GM19468 (cell line): ENCODE results near the gene HOXB3.

Source experiments
- ATAC-seq: cut with Tn5 transposase; IDR thresholded peaks from one replicate; pipeline ENCODE4 v1.9.1; 2021; ENCODE audit warnings: mild to moderate bottlenecking, moderate library complexity, moderate number of reproducible peaks; ENCODE audit not compliant: unreplicated experiment; ENCODE audit errors: extremely low read depth

Gene HOXB3

DNA sequence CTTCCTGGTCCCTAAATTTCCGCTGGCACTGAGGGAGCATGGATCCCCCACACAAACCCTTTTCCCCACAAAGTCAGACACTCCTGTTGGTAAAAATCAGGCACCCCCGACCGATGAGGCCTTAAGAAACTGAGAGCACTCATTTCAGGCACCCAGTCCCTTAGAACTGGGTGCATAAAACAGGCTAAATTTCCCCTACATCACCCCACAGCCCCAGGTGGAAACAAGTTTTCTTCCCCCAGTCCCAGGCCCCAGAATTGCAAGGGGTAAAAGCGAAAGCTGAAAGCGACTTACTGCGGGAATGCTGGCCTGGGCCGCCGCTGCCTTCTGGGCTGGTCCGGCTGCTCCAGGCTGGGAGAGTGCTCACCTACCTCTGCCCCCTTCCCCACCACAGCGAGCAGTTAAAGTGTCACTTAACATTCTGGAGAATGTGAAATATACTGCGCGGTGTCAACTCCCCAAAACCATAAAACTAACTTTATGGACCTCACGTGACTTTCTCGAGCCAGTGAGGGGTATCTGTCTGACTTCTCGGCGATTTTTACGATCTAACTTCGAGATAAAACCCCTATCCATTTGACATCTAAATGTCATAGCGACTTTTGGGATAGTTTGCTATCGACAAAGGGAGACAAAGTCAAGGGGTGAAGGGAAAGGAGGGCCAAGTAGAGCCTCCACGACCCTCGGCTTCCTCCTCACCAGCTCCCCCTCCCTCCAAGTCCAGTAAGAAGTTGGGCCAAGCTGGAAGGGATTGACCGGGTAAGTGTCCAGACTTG is at the start of gene HOXB3:
Gene HOXB3 (minus strand): TSS at position 411 of the 776 bp plus-strand sequence. CDS start 37,767 bp downstream, outside the sequence.
- no peak for ATAC-seq

- no peak for ATAC-seq
Observed at GRCh38 chr17:48639136-48639535, 49.1 kb upstream of the HOXB3 start.

GRCh38 chr17:48637323-48638260 is 47.6 kb upstream of the HOXB3 start:
- ATAC-seq, result no peak

- no peak for ATAC-seq
Observed at GRCh38 chr17:48636177-48637018, 46.4 kb upstream of the HOXB3 start.

DNA sequence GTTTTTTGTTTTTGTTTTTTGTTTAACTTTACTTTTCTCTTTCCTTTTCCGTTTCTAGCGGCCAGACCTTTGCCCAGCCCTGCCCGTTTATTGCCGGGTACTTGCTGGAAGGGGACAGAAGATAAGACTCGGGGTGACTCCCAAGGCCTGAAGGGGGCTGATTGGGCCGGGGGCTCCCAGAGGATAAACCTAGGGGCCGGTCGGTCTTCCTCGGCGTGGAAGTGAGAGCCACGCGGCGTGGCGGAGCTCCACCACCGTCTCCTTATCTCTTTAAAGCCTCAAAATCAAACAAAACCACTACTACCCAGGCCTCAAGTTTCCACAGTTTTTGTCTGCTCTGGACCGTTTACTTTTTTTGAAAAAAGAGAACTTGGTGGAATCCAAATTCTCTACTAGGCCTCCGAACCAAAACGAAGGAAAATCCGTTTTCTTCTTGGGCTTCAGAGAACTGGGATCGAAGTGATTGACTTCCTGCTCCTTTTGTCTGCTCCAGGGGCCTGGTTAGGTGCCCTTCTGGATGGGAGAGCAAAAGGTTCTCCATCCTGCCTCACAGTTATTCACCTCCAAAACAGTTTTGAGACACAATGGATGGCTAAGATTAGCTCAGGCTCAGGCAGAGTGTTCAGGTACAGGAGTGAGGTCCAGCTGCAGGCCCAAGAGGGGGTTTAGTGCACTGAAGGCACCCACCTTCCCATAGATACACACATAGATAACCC is 44.6 kb upstream of the HOXB3 start:
- no peak for ATAC-seq

GRCh38 chr17:48633266-48633677 is 43.2 kb upstream of the HOXB3 start:
- ATAC-seq, result no peak

- ATAC-seq, result no peak
Observed at GRCh38 chr17:48632579-48633265, 42.7 kb upstream of the HOXB3 start.

- no peak for ATAC-seq
Observed at GRCh38 chr17:48631693-48632578, 41.9 kb upstream of the HOXB3 start.

DNA sequence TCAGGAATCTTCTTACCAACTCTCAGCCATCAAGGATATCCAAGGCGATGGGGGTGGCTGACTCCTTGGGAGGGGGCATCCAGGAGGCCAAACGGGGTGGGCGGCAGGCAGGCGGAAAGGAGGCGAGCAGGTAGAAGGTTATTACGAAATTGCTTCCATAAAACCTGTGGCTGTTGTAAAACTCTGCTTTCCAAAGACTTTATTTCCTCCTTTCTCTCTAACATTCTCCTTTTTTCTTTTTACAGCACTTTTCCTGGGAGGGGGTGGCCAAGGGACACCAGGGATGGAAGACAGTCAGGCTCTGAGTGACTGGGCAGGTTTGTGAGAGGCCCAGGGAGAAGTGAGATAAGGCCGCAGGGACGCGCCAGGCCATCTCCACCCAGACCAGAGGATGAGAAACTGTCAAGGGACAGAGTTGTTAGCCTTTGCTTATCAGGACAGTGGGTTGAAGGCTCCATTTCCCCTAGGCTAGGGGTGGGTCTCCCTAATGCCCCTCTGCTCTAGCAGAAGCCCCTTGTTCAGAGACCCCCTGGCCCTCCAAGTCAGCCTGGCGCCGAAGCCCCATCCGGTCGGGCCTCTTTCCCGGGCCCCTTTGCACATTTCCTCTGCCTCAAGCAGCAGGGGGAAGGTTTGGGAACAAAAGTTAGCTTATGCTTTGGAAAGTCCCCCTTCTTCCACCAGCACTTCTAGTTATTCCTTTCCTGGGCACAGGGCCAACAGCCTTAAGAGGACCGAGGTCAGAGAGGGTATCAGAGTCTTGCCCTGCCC is 41.1 kb upstream of the HOXB3 start:
- no peak for ATAC-seq

- no peak for ATAC-seq
Observed at GRCh38 chr17:48630009-48630924, 40.2 kb upstream of the HOXB3 start.

DNA sequence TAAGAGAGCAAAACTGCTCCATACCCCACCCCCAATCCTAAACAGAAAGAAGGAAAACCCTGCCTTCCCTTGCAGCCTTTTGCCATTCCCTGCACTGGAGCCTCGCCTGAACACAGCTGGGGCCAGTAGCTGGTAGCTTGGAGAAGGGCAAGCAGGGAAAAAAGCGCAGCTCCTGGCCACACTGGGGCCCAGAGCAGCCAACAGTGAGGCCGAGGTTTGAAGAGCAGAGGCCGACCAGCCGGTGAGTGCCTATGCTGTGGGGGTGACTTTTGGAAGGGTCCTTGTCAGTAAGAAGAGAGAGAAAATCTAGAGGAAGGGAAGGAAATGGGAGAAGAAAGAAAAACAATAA is 39.3 kb upstream of the HOXB3 start:
- no peak for ATAC-seq

DNA sequence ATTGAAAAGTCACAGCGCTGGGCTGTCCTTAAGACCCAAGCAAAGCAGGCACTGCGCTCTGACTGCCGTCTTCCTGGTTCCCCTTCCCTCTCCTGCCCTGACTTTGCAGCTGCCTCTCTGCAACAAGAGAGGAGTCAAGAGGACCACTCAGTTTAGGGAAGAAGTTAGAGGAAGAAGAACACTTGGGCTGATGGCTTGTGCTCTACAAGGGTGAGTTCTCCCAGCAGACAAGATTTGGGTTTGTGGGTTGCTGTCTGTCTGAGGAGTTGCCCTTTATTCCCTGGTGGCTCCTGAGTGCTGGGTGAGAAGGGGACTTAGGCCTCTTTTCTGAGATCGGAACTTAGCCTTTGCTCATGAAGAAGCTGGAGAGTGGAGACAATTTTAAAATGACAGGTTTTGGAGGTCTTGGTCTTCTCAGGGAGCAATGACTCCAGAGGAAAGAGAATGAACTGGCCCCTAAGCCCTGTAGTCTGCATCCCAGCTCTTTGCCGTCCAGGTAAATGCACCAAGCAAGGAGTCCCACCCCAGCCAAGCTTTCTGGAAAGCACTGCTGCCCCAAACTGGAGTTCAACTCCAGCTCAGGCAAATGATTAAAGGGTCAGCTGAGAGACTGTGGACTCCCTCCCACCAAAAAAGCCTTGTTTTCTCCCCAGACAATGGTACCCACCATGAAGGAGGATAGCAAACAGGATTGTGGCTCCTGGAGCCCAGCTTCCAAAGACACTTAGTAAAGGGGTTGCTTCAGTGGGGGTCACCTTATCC is 38.8 kb upstream of the HOXB3 start:
- no peak for ATAC-seq

DNA sequence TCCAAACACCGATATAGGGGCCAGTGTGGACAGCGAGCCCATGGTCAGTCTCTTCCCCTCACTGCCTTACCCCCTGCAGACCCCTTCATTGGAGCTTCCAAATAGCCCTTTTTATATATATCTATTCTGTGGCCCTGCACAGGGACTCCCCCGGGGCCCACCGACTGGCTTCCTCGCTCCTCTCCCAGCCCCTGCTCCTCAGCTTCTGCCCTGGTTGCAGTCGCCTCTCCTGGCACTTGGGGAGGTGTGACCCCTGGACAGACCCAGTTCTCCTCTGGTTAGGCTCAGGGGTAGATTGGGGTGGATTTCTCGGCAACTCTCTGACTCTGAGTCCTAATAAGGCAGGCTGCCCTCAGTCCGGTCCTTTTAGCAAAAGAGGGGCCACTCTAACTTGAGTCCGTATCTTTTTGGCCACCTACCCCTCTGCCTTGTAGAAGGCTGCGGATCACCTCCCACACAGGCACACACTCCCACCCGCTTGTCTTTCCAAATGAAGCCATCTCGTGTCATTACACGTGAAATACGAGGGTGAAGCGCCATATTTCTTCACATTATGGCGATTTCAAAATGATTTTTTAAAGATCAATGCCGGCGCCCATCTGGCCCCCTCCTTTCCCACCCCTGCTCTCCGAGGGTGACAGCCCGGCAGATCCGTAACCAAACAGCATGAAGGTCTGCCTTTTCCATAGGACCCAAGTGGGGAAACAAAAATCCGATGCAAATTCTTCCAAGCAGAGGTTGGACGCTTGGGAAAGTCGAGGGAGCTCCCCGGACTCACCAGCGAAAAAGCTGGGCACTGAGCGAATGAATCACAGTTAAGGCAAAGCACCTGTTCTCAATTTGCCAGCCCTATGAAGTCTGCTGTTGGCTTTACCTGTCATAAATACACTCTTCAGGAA is 37.8 kb upstream of the HOXB3 start:
- ATAC-seq, result no peak

DNA sequence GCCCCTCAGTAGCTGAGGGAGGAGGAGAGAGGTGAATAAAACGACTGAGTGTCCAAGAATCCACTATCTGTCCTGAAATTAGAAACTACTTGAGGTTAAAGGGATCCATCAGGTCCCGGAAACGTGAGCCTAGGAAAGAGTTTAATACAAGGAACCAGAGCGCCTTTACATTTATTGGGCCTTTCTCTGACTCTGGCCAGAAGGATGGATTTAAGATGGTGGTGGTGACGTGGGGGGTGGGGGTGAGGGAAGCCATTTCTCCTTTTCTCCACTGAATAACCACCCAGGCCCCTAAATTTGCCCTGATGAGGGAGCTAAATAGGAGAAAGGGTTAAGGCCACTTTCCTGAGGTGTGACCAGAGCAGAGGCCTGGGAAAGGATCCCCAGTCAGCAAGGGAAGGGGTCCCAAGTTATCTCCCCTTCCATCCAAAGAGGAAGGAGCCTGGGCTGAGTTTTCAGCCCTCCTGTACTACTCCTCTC is 37.1 kb upstream of the HOXB3 start:
- ATAC-seq, result no peak
